GM19238 (cell line): ENCODE measurements around the gene TMEM91.

Experiments
- DNase-seq: peaks from one replicate; pipeline ENCODE4 v3.0.0; 2011; ENCODE audit warnings: low spot score; ENCODE audit not compliant: insufficient read length

TMEM91 gene

GRCh38 chr19:41430922-41431321 lies 54.6 kb downstream of the TMEM91 start:
- no peak for DNase-seq

- no peak for DNase-seq
These were observed 55.4 kb downstream of the TMEM91 start for GRCh38 chr19:41431426-41432386.

GRCh38 chr19:41433171-41433570 lies 56.8 kb downstream of the TMEM91 start:
- no peak for DNase-seq
